OCI-LY3 (cell line): ENCODE data around the gene PTN.

ENCODE experiments used
- CTCF ChIP-seq: fragments of 200-600, 300-600 bp; sonication (generic); IDR thresholded peaks from 2 replicates; pipeline ENCODE4 v1.5.1; 2014; ENCODE audit warnings: antibody characterized with exemption, low read length, low read depth
- EZH2phosphoT487 ChIP-seq: fragments of 200-600 bp; shearing (Covaris generic); IDR thresholded peaks from 2 replicates; pipeline ENCODE4 v1.6.1; 2018; ENCODE audit warnings: antibody characterized with exemption, mixed run types, low read depth

GRCh38 chr7:137386966-137387365, 43.4 kb upstream of the PTN start:
- TF ChIP-seq EZH2phosphoT487 (no peak), CTCF (no peak)
